Measurements from ENCODE around the gene PHC2. TPM values are rescaled to one million over a fixed set of nuclear protein-coding genes. Genes with fewer than 3 reads are reported as not detected.
"Not testable (repeated sequence)": the region's sequence is repeated elsewhere in the genome, so short reads cannot be mapped to it uniquely, and the experiment has no call there.

The PHC2 gene
- total RNA-seq, 3 donors from 2014 or later (not counting 1 experiment from before 2014, with no cell fraction given) = 36.6 to 46.6 (median 39.5) TPM

DNA sequence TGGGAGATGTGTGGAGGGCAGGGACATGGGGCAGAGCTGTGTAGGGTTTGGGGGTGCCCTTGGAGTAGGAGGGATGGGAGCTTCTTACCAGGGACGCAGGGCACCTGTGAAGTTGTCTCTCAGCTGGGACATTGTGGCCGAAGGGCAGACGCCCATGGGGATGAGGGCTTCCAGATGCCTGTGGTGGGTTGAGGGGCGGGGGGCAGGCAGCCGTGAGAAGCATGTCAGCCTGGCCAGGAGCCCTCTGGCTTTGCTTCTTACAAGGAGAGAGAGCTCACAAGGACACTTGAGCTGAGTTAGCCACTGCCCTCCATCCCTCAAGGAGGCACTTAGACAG lies 118.5 kb downstream of the PHC2 start:
- H3K4me3 ChIP-seq (ENCODE audit: low read length) = no peak overlapping the region
- Mint-ChIP-seq H3K4me1 (no peaks in the 10 kb centered on the region), H3K36me3 (no peaks in the 10 kb centered on the region), H3K27ac (no peak overlapping the region), H3K4me3 (no peak overlapping the region), H3K27me3 (ENCODE audit: low read depth in 2 of 2) (peaks cover 0 to 6% of the 10 kb centered on the region in 2 donors), H3K9me3 (no peaks in the 10 kb centered on the region)
- H3K4me1 ChIP-seq (ENCODE audit: control insufficient read depth, insufficient read depth, low read length) = no peaks in the 10 kb centered on the region
- H3K9me3 ChIP-seq (ENCODE audit: control insufficient read depth, insufficient read depth, low read length) = no peaks in the 10 kb centered on the region
- no peaks in the 10 kb centered on the region for H3K36me3 ChIP-seq (ENCODE audit: control insufficient read depth, insufficient read depth, low read length)
- no peaks in the 10 kb centered on the region for H3K27me3 ChIP-seq (ENCODE audit: control insufficient read depth, insufficient read depth, low read length)
- ATAC-seq (no peak), DNase-seq (no peak)
- TF ChIP-seq, protein P1, sequence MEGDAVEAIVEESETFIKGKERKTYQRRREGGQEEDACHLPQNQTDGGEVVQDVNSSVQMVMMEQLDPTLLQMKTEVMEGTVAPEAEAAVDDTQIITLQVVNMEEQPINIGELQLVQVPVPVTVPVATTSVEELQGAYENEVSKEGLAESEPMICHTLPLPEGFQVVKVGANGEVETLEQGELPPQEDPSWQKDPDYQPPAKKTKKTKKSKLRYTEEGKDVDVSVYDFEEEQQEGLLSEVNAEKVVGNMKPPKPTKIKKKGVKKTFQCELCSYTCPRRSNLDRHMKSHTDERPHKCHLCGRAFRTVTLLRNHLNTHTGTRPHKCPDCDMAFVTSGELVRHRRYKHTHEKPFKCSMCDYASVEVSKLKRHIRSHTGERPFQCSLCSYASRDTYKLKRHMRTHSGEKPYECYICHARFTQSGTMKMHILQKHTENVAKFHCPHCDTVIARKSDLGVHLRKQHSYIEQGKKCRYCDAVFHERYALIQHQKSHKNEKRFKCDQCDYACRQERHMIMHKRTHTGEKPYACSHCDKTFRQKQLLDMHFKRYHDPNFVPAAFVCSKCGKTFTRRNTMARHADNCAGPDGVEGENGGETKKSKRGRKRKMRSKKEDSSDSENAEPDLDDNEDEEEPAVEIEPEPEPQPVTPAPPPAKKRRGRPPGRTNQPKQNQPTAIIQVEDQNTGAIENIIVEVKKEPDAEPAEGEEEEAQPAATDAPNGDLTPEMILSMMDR (IDR thresholded peaks at IDR 0.05) = no peak
- WGBS (ENCODE audit: insufficient coverage) = 91% methylated on average over 5 of the region's 5 CpGs
- intact Hi-C loops (cut with micrococcal nuclease) = no loop called here
- H3K27ac ChIP-seq (ENCODE audit: low read length) = no peak overlapping the region

DNA sequence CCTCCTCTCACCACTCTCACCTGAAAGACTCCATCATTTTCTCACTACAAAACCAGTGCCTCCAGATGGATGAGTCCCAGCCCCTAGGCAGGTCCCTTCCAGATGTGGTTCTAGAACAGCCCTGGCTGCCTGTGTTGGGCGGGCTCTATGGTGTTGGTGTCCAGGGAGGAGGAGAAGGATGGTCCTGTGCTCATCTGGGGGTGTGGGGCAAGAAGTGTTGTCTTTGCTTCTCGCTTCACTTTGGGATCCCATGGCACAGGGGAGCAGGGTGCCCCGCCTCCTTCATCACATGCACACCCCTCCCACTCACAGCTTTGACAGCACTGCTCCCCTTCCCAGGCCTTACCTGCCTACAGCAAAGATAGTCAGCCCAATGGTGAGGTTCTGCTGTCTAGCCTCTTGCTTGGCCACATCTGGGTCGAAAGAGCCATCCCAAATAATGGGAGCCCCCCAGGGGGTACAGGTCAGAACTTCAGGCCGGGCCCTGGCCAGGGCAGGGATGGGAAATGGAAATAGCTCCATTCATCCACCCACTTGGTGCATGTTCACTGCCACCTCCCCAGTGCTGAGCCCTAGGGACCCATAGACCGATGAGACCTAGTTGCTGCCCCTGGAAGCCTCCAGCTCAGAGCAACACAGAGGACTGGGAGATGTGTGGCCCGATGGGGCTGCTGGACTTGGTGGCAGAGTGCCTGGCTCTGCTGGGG lies 119.0 kb downstream of the PHC2 start:
- intact Hi-C loops (cut with micrococcal nuclease) = no loop called here
- no peaks in the 10 kb centered on the region for H3K36me3 ChIP-seq (ENCODE audit: control insufficient read depth, insufficient read depth, low read length)
- no peak overlapping the region for H3K27ac ChIP-seq (ENCODE audit: low read length)
- H3K27me3 ChIP-seq (ENCODE audit: control insufficient read depth, insufficient read depth, low read length) = no peaks in the 10 kb centered on the region
- Mint-ChIP-seq H3K4me3 (no peak overlapping the region), H3K27ac (no peak overlapping the region), H3K4me1 (no peaks in the 10 kb centered on the region), H3K9me3 (no peaks in the 10 kb centered on the region), H3K27me3 (ENCODE audit: low read depth in 2 of 2) (peaks cover 0 to 6% of the 10 kb centered on the region in 2 donors), H3K36me3 (no peaks in the 10 kb centered on the region)
- TF ChIP-seq, protein P1 (IDR thresholded peaks at IDR 0.05) = no peak
- DNase-seq (no peak), ATAC-seq (no peak)
- no peak overlapping the region for H3K4me3 ChIP-seq (ENCODE audit: low read length)
- WGBS (ENCODE audit: insufficient coverage) = 84% methylated on average over 7 of the region's 7 CpGs
- H3K9me3 ChIP-seq (ENCODE audit: control insufficient read depth, insufficient read depth, low read length) = no peaks in the 10 kb centered on the region
- no peaks in the 10 kb centered on the region for H3K4me1 ChIP-seq (ENCODE audit: control insufficient read depth, insufficient read depth, low read length)

DNA sequence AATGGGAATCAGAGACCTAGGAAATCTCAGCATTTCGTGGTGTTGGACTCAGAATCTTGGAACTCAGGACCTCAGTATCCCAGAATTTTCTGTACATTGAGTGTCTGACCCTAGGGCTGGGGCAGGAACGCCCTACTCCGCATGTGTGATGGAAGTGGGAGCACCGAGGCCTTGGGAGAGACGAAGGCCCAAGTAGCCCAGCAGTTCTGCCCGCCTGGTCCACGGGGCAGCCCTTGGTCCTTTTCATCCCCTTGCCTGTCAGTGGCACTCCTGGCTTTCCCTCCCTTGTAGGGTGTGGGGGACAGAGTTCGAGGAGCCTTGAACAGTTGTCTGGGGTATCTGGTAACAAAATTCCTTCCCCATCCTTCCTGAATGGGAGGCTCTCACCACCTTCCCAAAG lies 120.2 kb downstream of the PHC2 start:
- H3K36me3 Mint-ChIP-seq = no peaks in the 10 kb centered on the region
- WGBS (ENCODE audit: insufficient coverage) = 84% methylated on average over 8 of the region's 8 CpGs

DNA sequence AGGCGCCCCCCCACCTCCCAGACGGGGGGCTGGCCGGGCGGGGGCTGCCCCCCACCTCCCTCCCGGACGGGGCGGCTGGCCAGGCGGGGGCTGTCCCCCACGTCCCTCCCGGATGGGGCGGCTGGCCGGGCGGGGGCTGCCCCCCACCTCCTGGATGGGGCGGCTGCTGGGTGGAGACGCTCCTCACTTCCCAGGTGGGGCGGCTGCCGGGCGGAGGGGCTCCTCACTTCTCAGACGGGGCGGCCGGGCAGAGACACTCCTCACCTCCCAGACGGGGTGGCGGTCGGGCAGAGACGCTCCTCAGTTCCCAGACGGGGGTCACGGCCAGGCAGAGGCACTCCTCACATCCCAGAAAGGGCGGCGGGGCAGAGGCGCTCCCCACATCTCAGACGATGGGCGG lies 121.5 kb downstream of the PHC2 start:
- H3K4me3 ChIP-seq (ENCODE audit: low read length); H3K4me1 ChIP-seq (ENCODE audit: control insufficient read depth, insufficient read depth, low read length); H3K9me3 ChIP-seq (ENCODE audit: control insufficient read depth, insufficient read depth, low read length); H3K36me3 Mint-ChIP-seq; H3K4me1 Mint-ChIP-seq; DNase-seq; H3K4me3 Mint-ChIP-seq; H3K27me3 Mint-ChIP-seq (ENCODE audit: low read depth in 2 of 2); H3K27ac ChIP-seq (ENCODE audit: low read length); H3K27me3 ChIP-seq (ENCODE audit: control insufficient read depth, insufficient read depth, low read length); intact Hi-C loops (cut with micrococcal nuclease); H3K9me3 Mint-ChIP-seq; H3K36me3 ChIP-seq (ENCODE audit: control insufficient read depth, insufficient read depth, low read length); H3K27ac Mint-ChIP-seq; ATAC-seq: not testable (repeated sequence)
- 96% methylated on average over 27 of the region's 32 CpGs for WGBS (ENCODE audit: insufficient coverage)

More for the DNA sequence above, 120.2 kb downstream of the PHC2 start:
- Mint-ChIP-seq H3K4me3 (no peak overlapping the region), H3K27ac (no peak overlapping the region), H3K9me3 (no peaks in the 10 kb centered on the region), H3K4me1 (no peaks in the 10 kb centered on the region), H3K27me3 (ENCODE audit: low read depth in 2 of 2) (peaks cover 5 to 8% of the 10 kb centered on the region in 2 donors)
- Histone ChIP-seq H3K27ac (ENCODE audit: low read length) (no peak overlapping the region), H3K4me3 (ENCODE audit: low read length) (no peak overlapping the region), H3K9me3 (ENCODE audit: control insufficient read depth, insufficient read depth, low read length) (no peaks in the 10 kb centered on the region), H3K4me1 (ENCODE audit: control insufficient read depth, insufficient read depth, low read length) (no peaks in the 10 kb centered on the region), H3K27me3 (ENCODE audit: control insufficient read depth, insufficient read depth, low read length) (no peaks in the 10 kb centered on the region), H3K36me3 (ENCODE audit: control insufficient read depth, insufficient read depth, low read length) (no peaks in the 10 kb centered on the region)
- TF ChIP-seq, protein P1 (IDR thresholded peaks at IDR 0.05) = no peak
- intact Hi-C loops (cut with micrococcal nuclease) = no loop called here
- ATAC-seq = no peak
- DNase-seq = no peak

All from natural killer cell (primary cell).